Measurements from ENCODE around the gene FMO5. TPM values are rescaled to one million over a fixed set of nuclear protein-coding genes. Genes with fewer than 3 reads are reported as not detected.
"Not testable (repeated sequence)": the region's sequence is repeated elsewhere in the genome, so short reads cannot be mapped to it uniquely, and the experiment has no call there.

Gene FMO5
- total RNA-seq, 1 donor from 2014 or later: 3.6 TPM

DNA sequence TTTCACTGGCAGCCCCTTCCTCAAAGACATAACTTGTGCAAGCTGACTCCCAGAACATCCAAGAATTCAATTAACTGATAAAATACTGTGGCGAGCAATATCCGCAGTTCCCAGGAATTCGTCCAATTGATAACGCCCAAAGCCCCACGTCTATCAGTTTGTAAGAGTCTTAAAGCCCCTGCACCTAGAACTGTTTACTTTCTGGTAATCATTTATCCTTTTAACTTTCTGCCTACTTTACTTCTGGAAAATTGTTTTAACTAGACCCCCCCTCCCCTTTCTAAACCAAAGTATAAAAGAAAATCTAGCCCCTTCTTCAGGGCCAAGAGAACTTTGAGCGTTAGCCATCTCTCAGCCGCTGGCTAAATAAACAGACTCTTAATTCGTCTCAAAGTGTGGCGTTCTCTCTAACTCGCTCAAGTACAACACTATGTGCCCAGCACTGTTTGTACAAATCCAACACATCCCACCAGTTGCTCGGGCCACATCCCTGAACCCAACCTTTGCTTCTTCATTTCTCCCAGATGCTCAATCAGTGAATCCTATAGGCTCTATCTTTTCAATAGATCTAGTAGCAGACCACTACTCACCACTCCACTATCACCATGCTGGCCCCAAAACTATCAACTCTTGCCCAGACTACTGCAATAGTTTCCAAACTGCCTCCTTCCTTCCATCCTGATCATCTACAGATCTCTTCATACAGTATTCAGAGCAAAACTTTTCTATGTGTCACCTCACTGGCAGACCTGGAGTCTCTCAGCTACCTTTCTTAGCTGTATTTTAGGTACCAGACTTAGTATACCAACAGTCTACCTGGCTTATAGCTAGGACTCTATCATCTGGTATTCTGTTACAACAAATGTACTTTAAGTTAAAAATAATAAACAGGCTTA is 14.0 kb upstream of the FMO5 start:
- no peak for DNase-seq

DNA sequence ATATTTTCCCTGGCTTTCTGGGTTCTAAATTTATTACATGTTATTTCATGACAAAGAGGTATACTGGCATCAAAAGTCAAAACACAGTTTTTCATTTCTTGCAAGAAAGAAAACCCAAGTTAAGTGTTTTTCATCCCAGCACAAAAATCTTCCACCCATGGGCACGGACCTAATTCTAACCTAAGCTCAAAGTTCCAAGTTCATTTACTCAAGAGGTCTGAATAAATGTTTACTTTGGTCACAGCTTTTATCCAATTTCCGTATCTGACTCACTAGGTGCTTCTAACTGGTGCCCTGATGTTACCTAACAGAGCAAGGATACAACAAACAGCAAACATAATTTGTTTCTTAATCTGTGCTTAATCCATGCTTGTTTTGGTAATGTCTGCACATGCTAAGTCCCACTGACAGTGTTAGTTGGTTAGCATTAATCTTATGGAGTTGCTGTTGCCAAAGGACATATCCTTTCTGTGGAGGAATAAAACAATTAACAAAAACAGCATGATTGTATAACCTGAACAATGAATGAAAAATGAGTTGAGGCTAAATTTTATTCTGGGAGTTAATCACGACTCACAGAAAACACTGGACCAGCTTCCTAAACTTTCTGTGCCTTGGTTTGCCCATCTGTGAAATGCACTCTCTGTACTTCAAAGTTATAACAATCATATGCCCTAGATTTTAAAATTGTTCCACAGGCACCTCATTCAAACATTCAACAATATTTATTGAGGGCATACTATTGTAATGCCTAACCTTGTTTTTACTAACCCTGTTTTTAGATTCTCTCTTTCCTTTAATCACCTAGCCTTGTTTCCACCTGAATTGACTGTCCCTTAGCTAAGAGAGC is 13.1 kb upstream of the FMO5 start:
- no peak for DNase-seq

GRCh38 chr1:147236959-147237791 is 12.0 kb upstream of the FMO5 start:
- no peak for DNase-seq

- DNase-seq: no peak
Measured at GRCh38 chr1:147236448-147236847, 11.3 kb upstream of the FMO5 start.

DNA sequence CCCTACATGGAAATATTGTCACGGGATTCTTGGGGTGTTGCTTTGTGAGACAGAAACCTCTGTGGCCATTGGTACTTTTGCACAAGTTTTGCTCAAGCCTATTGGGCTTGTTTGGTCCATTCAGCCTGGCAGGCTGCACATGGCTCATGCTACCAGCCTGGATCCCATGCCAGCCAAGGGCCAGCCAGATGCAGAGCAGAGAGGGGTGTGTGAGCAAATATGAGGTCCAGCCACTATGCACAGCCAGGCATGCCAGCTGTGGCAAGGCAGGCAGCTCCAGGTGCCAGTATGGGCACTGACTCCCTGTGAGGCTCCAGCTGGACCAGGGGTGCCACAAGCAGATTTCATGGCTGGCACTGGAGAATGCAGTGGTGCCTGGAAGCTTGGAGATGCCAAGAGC is 10.7 kb upstream of the FMO5 start:
- no peak for DNase-seq

- DNase-seq: not testable (repeated sequence)
Measured at GRCh38 chr1:147233903-147234302, 8.8 kb upstream of the FMO5 start.

GRCh38 chr1:147231032-147231431 is 5.9 kb upstream of the FMO5 start:
- DNase-seq: not testable (repeated sequence)

DNA sequence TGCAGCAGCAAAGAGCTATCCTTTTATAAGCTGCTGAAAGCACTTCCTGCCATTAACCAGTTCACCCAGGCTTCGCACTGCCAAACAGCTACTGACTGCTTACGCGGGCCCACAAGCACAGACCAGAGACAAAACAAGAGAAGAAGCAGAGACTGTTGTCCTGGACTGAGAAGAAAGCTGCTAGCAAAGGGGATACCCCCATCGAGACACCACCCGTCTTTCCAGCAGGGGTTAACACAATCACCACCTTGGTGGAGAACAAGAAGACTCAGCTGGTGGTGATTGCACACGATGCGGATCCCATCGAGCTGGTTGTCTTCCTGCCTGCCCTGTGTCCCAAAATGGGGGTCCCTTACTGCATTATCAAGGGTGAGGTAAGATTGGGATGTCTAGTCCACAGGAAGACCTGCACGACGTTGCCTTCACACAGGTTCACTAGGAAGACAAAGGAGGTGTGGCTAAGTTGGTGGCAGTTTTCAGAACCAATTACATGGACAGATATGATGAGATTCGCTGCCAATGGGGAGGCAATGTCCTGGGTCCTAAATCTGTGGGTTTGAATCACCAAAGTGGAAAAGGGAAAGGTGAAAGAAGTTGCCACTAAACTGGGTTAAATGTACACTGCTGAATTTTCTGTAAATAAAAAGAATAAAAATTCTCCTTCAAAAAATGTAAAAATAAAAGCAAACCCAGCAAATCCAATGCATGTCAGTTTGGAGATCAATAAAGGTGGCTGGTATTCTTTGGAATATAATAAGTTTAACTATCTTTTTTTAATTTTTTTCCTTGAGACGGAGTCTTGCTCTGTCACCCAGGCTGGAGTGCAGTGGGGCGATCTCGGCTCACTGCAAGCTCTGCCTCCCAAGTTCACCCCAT is 1.2 kb downstream of the FMO5 start:
- DNase-seq: no peak

DNA sequence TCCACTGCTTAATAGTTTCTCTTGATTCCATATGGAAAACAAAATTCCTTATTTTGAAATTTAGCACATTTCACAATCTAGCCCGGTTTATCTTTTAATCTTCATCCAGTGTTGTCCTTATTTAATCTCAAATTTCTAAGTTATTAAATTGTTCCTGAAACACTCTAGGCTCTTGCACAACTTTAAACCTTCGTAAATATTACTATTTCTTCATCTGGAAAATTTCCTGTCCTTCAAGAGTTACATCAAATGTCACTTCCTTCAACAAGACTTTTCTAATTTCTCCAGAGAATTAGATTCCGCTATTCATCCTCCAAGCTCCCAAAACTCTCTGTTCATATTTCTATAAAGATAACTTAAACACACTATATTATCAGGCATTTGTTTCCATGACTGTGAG is 6.5 kb downstream of the FMO5 start:
- no peak for DNase-seq

GRCh38 chr1:147217141-147217540 is 8.0 kb downstream of the FMO5 start:
- no peak for DNase-seq

- DNase-seq: no peak
Measured at GRCh38 chr1:147216124-147216523, 9.0 kb downstream of the FMO5 start.

- no peak for DNase-seq
Measured at GRCh38 chr1:147215540-147215916, 9.6 kb downstream of the FMO5 start.

- DNase-seq: no peak
Measured at GRCh38 chr1:147214842-147215539, 10.1 kb downstream of the FMO5 start.

DNA sequence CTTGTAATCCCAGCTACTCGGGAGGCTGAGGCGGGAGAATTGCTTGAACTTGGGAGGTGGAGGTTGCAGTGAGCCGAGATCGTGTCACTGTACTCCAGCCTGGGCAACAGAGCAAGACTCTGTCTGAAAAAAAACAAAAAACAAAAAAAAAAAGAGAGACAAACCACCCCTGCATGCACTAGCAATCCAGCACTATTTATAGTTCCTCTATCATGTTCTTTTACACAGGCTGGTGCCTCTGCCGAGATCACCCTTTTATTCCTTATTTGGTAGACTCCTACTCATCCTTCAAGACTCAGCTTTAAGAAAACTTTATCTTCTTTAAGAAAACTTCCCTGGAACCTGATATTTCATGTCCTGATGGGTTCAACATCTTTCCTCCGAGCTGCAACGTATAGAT is 10.8 kb downstream of the FMO5 start:
- no peak for DNase-seq

GRCh38 chr1:147213271-147213670 is 11.9 kb downstream of the FMO5 start:
- no peak for DNase-seq

- no peak for DNase-seq
Measured at GRCh38 chr1:147211577-147211976, 13.6 kb downstream of the FMO5 start.

GRCh38 chr1:147210987-147211386 is 14.2 kb downstream of the FMO5 start:
- no peak for DNase-seq

- no peak for DNase-seq
Measured at GRCh38 chr1:147209825-147210821, 15.0 kb downstream of the FMO5 start.

- DNase-seq: no peak
Measured at GRCh38 chr1:147208619-147209018, 16.5 kb downstream of the FMO5 start.

- DNase-seq: no peak
Measured at GRCh38 chr1:147207192-147207591, 17.9 kb downstream of the FMO5 start.

Measured in dermis blood vessel endothelial cell (primary cell).